Bronchial epithelial cell (primary cell): ENCODE data around the gene PTPRH. TPM values are rescaled to one million over a fixed set of nuclear protein-coding genes. Genes with fewer than 3 reads are reported as not detected.

Source experiments
- DNase-seq: peaks from one replicate; pipeline ENCODE4 v3.0.0-alpha.2; 2010; ENCODE audit warnings: low read depth
- FAIRE-seq: peaks from 2 replicates; lab custom pipeline; 2011; peaks lifted over from hg19 to GRCh38; lab: Jason Lieb, UNC
- H3K27me3 ChIP-seq: 2 replicates; pipeline ENCODE4 v1.5.1; 2011; ENCODE audit warnings: low read length; ENCODE audit not compliant: control insufficient read depth, insufficient read depth
- H3K36me3 ChIP-seq: 2 replicates; pipeline ENCODE4 v1.5.1; 2011; ENCODE audit warnings: low read length; ENCODE audit not compliant: control insufficient read depth, insufficient read depth
- H3K4me3 ChIP-seq: 2 replicates; pipeline ENCODE4 v1.5.1; 2011; ENCODE audit warnings: mild to moderate bottlenecking, low read depth, low read length, control low read depth
- total RNA-seq: library from RNA; depleted of rRNA; stranded (reverse); fragments of >200 nt; gene quantifications from 2 replicates; pipeline ENCODE4 v1.2.1, GENCODE V29; 2014
- TF ChIP-seq, protein P1 (sequence below): IDR thresholded peaks from 2 replicates; pipeline ENCODE4 v1.5.1; 2011; ENCODE audit warnings: mild to moderate bottlenecking, moderate library complexity, low read length, control low read depth, inconsistent platforms; ENCODE audit not compliant: insufficient read depth, severe bottlenecking

Gene PTPRH
- total RNA-seq, 1 donor from 2014 or later: 3.9 TPM

DNA sequence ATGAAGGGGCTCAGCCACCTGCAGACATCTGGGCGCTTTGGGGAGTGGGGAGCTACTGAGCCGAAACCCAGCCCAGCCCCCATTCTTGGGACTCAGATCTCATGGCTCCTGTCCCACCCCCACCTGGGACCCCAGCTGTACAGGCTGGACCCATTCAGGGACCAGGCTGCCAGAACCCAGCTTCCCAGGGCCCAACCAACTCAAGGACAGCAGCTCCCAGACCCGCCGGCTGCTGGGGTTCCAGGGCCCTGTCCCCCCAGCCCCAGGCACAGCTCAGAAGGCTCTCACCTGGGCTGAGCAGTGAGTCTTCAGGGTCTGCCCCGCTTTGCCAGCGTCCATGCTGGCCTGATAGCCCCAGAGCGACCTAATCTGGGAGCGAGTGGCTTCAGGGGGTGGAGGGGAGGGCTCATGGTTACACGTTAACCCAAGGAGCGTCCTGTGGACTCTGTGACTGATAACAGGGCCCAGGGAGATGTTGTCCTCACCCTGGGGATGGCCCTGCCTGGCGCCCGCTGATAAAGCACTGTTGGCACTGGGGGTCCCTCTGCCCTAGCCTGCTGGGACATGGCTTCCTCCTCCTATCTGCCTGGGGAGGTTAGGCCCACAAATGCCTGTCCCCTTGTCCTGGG is 19.2 kb upstream of the PTPRH start, which contains the start of gene TMEM86B:
Gene TMEM86B, minus strand, starts transcription at position 361 of the 629 bp plus-strand sequence. Its CDS starts 22 bp downstream, at position 339.
- FAIRE-seq: no peak
- DNase-seq: no peak
- Histone ChIP-seq H3K27me3 (no peaks in the 10 kb centered on the region), H3K4me3 (no peak within 1 kb of the TSS), H3K36me3 (peaks cover 15% of the 10 kb centered on the region)
- TF ChIP-seq, protein P1, sequence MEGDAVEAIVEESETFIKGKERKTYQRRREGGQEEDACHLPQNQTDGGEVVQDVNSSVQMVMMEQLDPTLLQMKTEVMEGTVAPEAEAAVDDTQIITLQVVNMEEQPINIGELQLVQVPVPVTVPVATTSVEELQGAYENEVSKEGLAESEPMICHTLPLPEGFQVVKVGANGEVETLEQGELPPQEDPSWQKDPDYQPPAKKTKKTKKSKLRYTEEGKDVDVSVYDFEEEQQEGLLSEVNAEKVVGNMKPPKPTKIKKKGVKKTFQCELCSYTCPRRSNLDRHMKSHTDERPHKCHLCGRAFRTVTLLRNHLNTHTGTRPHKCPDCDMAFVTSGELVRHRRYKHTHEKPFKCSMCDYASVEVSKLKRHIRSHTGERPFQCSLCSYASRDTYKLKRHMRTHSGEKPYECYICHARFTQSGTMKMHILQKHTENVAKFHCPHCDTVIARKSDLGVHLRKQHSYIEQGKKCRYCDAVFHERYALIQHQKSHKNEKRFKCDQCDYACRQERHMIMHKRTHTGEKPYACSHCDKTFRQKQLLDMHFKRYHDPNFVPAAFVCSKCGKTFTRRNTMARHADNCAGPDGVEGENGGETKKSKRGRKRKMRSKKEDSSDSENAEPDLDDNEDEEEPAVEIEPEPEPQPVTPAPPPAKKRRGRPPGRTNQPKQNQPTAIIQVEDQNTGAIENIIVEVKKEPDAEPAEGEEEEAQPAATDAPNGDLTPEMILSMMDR: no peak

DNA sequence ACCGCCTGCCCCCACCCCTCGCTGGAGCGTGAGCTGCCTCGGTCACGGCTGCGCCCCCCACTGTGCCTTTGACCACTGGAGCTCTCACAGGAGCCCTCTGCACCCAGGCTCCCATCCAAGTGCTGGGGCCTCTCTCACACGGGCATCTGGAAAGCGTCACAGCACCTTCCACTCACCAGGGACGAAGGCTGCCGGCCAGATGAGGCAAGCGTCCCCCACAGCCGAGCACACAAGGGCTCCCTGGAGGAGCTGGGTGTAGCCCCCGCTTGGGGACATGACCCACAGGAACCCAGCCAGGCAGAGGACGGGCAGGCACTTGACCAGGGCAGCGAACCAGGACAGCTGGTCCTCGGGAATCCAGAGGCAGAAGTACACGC is 18.7 kb upstream of the PTPRH start:
- Histone ChIP-seq H3K4me3 (no peak overlapping the region), H3K36me3 (peaks cover 17% of the 10 kb centered on the region), H3K27me3 (no peaks in the 10 kb centered on the region)
- TF ChIP-seq, protein P1: no peak
- DNase-seq (no peak), FAIRE-seq (no peak)

DNA sequence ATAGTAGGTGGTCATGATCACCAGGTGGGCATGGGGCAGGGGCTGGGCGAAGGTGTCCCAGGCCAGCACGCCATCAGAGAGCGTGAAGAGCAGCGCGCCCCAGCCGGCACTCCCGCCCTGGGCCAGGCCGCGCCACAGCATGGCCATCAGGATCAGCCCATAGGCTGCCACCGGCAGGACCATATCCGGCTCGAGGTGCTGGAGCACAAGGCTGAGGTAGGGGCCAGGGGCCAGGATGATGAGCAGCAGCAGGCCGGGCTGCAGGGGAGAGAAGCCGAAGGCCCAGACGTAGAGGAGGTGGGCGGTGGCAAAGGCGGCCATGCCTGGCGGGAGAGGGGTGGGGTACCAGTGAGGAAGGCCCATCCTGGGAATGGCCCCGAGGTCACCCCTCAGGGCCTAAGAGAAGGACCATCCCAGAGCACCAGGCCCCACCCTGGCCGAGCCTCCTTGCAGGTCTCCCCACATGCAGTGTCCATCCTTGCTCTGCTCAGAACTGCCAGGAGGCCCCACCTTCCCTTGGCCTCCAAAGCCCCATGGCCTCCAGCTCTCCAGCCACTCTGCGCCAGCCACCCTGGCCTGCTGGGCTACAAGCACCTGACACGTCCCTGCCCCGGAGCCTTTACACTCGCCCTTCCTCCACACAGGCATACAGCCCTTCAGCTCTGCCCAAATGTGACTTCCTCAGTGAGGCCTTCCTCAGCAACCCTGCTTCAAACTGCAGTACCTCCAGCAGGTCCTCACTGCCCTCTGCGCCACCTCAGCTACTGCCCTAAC is 18.1 kb upstream of the PTPRH start:
- H3K27me3 ChIP-seq: no peaks in the 10 kb centered on the region
- H3K4me3 ChIP-seq: no peak overlapping the region
- peaks cover 17% of the 10 kb centered on the region for H3K36me3 ChIP-seq
- no peak for FAIRE-seq
- no peak for DNase-seq
- TF ChIP-seq, protein P1: no peak

DNA sequence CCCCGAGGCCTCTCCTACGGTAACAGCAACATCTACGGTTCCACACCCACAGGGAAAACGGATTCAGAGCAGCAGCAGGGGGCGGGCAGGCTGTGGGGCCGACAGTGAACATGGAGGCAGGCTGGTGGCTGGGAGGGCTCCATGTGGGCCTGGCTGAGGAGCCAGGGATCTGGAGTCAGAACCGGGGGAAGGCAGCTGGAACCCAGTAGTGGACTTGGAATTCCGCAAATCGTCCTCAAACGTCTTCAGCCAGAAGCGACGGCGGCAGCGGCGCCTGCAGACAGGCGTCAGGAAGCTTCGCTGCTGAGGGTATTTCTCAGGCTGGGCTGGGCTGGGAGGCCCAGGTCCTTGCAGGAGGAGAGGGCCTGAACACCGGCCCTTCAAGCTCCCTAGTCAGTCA is 17.5 kb upstream of the PTPRH start:
- FAIRE-seq (no peak), DNase-seq (no peak)
- Histone ChIP-seq H3K36me3 (peaks cover 15% of the 10 kb centered on the region), H3K27me3 (no peaks in the 10 kb centered on the region), H3K4me3 (no peak overlapping the region)
- TF ChIP-seq, protein P1: no peak

DNA sequence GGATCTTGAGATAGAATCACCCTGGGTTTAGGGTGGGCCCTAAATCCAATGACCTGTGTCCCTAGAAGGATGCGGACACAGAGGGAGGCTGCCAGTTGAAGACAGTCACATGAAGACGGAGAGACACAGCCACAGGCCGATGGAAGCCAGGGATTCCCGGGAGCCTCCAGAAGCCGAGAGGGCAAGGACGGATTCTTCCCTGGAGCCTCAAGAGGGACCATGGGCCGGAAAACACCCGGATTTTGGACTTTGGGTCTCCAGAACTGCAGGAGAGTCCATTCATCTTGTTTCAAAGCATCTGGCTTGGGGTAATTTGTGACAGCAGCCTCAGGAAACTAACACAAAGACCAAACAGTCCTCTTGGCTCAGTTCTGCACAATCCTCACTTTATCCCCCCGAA is 17.0 kb upstream of the PTPRH start:
- TF ChIP-seq, protein P1: no peak
- Histone ChIP-seq H3K36me3 (peaks cover 14% of the 10 kb centered on the region), H3K27me3 (no peaks in the 10 kb centered on the region), H3K4me3 (no peak overlapping the region)
- DNase-seq (no peak), FAIRE-seq (no peak)
